Measurements from ENCODE around the gene CSTF2.

Gene CSTF2

DNA sequence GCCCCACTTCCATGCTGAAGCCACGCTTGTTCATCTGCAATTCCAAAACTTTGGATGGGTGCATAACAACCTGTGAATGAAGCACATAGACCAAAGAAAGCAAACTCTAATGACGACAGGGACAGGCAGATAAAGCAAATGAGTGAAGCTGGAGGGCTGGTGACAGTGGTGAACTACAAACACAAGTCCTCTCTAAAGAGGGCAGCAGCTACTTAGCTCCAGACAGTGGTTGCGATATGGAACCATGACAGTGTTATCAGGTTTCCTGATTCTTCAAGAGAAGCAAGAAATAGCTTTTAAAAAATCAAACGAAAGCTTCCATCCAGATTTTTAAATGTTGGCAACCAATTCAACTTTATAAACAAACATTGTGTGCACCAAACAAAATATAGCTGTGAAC, 30.1 kb downstream of the CSTF2 start:
- no peak overlapping the region for H3K27ac ChIP-seq (ENCODE audit: extremely low read depth, low read depth, low read length)
- H3K36me3 ChIP-seq (ENCODE audit: control insufficient read depth in 2 of 2, insufficient read depth in 1 of 2, low read length in 2 of 2): no peaks in the 10 kb centered on the region
- CTCF ChIA-PET: no interaction called here
- H3K4me1 ChIP-seq (ENCODE audit: control insufficient read depth, insufficient read depth, low read length): no peaks in the 10 kb centered on the region
- no peaks in the 10 kb centered on the region for H3K9me3 ChIP-seq (ENCODE audit: control insufficient read depth, insufficient read depth, low read depth, low read length)
- POLR2A ChIA-PET: no interaction called here
- TF ChIP-seq ZNF2 (tag by site-specific recombination; IDR thresholded peaks at IDR 0.05) (no peak), ZNF777 (tag by site-specific recombination; IDR thresholded peaks at IDR 0.05; ENCODE audit: borderline replicate concordance) (no peak), ZNF776 (tag by site-specific recombination; IDR thresholded peaks at IDR 0.05; ENCODE audit: borderline replicate concordance) (no peak), ZFHX2 (tag by site-specific recombination; conservative IDR thresholded peaks at IDR 0.05) (no peak), ZNF426 (tag by site-specific recombination; IDR thresholded peaks at IDR 0.05) (no peak), ZNF837 (tag by site-specific recombination; IDR thresholded peaks at IDR 0.05) (no peak), ZNF658 (tag by site-specific recombination; IDR thresholded peaks at IDR 0.05) (no peak), ZNF174 (tag by site-specific recombination; IDR thresholded peaks at IDR 0.05) (no peak), ZNF501 (tag by site-specific recombination; IDR thresholded peaks at IDR 0.05) (no peak)
- H3K4me3 ChIP-seq (ENCODE audit: low read depth, low read length): no peak overlapping the region

GRCh38 chrX:100852810-100853209, 32.6 kb downstream of the CSTF2 start:
- Histone ChIP-seq H3K9me3 (ENCODE audit: control insufficient read depth, insufficient read depth, low read depth, low read length) (no peaks in the 10 kb centered on the region), H3K27ac (ENCODE audit: extremely low read depth, low read depth, low read length) (no peak overlapping the region), H3K4me3 (ENCODE audit: low read depth, low read length) (no peak overlapping the region), H3K36me3 (ENCODE audit: control insufficient read depth in 2 of 2, insufficient read depth in 1 of 2, low read length in 2 of 2) (no peaks in the 10 kb centered on the region), H3K4me1 (ENCODE audit: control insufficient read depth, insufficient read depth, low read length) (no peaks in the 10 kb centered on the region)
- POLR2A ChIA-PET: no interaction called here
- TF ChIP-seq ZNF211 (tag by site-specific recombination; IDR thresholded peaks at IDR 0.05; ENCODE audit: low read depth): no peak
- no peak for TF ChIP-seq SP3 (tag by site-specific recombination; IDR thresholded peaks at IDR 0.05)
- TF ChIP-seq ZNF660 (tag by site-specific recombination; IDR thresholded peaks at IDR 0.05): no peak
- TF ChIP-seq ZNF48 (tag by site-specific recombination; IDR thresholded peaks at IDR 0.05): no peak
- no peak for TF ChIP-seq ZNF266 (tag by site-specific recombination; IDR thresholded peaks at IDR 0.05; ENCODE audit: low read depth)
- TF ChIP-seq ZBTB6 (tag by site-specific recombination; IDR thresholded peaks at IDR 0.05): no peak
- TF ChIP-seq YY2 (tag by site-specific recombination; IDR thresholded peaks at IDR 0.05): no peak
- no peak for TF ChIP-seq ZNF596 (tag by site-specific recombination; IDR thresholded peaks at IDR 0.05)
- TF ChIP-seq, protein P1, sequence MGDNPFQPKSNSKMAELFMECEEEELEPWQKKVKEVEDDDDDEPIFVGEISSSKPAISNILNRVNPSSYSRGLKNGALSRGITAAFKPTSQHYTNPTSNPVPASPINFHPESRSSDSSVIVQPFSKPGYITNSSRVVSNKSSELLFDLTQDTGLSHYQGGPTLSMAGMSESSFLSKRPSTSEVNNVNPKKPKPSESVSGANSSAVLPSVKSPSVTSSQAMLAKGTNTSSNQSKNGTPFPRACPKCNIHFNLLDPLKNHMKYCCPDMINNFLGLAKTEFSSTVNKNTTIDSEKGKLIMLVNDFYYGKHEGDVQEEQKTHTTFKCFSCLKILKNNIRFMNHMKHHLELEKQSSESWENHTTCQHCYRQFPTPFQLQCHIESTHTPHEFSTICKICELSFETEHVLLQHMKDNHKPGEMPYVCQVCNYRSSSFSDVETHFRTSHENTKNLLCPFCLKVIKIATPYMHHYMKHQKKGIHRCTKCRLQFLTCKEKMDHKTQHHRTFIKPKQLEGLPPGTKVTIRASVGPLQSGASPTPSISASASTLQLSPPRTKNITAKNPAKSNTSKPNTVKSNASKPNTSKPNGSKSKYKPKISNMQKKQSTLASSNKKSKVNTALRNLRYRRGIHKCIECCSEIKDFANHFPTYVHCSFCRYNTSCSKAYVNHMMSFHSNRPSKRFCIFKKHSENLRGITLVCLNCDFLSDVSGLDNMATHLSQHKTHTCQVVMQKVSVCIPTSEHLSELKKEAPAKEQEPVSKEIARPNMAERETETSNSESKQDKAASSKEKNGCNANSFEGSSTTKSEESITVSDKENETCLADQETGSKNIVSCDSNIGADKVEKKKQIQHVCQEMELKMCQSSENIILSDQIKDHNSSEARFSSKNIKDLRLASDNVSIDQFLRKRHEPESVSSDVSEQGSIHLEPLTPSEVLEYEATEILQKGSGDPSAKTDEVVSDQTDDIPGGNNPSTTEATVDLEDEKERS (tag by site-specific recombination; IDR thresholded peaks at IDR 0.05): no peak
- TF ChIP-seq, protein P2, sequence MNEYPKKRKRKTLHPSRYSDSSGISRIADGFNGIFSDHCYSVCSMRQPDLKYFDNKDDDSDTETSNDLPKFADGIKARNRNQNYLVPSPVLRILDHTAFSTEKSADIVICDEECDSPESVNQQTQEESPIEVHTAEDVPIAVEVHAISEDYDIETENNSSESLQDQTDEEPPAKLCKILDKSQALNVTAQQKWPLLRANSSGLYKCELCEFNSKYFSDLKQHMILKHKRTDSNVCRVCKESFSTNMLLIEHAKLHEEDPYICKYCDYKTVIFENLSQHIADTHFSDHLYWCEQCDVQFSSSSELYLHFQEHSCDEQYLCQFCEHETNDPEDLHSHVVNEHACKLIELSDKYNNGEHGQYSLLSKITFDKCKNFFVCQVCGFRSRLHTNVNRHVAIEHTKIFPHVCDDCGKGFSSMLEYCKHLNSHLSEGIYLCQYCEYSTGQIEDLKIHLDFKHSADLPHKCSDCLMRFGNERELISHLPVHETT (tag by site-specific recombination; IDR thresholded peaks at IDR 0.05): no peak
- no peak for TF ChIP-seq ZNF132 (tag by site-specific recombination; IDR thresholded peaks at IDR 0.05; ENCODE audit: borderline replicate concordance)
- TF ChIP-seq SCRT1 (tag by site-specific recombination; IDR thresholded peaks at IDR 0.05; ENCODE audit: borderline replicate concordance): no peak
- no peak for TF ChIP-seq ZNF416 (tag by site-specific recombination; IDR thresholded peaks at IDR 0.05)
- no peak for TF ChIP-seq ZNF433 (tag by site-specific recombination; IDR thresholded peaks at IDR 0.05; ENCODE audit: low read depth)
- no peak for TF ChIP-seq ZNF513 (tag by site-specific recombination; IDR thresholded peaks at IDR 0.05)
- no peak for TF ChIP-seq GFI1B (tag by site-specific recombination; IDR thresholded peaks at IDR 0.05)
- CTCF ChIA-PET: interaction anchor here (0.6 kb wide), 1 partner anchor 1159 kb away, joined by 3 read pairs; no protein-coding TSS in a partner anchor

All from HEK293 (cell line).